Right lung (tissue), 5 donors: Measurements from ENCODE around the gene HES7. TPM values are rescaled to one million over a fixed set of nuclear protein-coding genes. Genes with fewer than 3 reads are reported as not detected.
"Not testable (repeated sequence)": the region's sequence is repeated elsewhere in the genome, so short reads cannot be mapped to it uniquely, and the experiment has no call there.

ENCODE experiments used
- DNase-seq, 2 donors: peaks; one replicate each; pipeline ENCODE4 v3.0.0-alpha.2; 2013
- polyA plus RNA-seq, 5 donors: library from polyadenylated mRNA; unstranded; fragments of 120-200 nt; gene quantifications; one replicate each; pipeline versions ENCODE4 v1.2.1 to v1.2.3, GENCODE V29; 2013; ENCODE audit warnings: inconsistent platforms in 1 of 5, low replicate concordance in 1 of 5; ENCODE audit not compliant: insufficient read length in 5 of 5, insufficient read depth in 1 of 5

HES7 gene
- polyA plus RNA-seq, 5 donors, result 0.22 TPM; not detected in 4

DNA sequence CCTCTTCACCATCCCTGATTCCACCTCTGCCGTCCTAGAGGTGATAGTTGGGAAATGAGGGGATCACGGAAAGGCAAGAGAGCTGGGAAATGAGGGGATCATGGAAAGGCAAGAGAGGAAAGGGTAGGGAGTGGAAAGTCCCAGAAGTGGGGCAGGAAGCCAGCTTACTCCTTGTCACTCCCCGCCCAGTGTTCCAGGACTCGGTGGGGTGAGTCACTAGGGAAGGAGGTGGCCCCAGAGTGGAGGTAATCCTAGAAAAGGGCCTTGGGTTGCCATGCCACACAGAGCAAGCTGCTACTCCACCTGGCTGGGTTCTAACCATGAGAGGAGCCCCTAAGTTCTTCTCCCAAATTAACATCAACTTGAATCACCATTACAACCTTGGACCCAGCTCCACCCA lies 20.4 kb downstream of the HES7 start:
- DNase-seq, result no peak

DNA sequence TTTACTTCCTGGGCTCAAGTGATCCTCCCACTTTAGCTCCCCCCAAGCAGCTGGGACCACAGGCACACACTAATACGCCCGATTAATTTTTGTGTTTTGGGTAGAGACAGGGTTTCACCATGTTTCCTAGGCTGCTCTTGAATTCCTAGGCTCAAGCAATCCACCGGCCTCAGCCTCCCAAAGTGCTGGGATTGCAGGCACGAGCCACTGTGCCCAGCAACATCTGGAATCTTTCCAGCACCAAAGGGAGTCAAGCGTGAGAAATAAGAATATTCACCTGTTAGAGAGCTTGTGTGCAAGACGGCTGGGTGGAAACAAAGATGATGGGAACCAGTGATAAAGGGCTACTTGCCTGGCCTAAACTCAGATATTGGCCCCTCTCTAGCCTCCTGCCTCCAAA lies 22.2 kb downstream of the HES7 start:
- DNase-seq, result no peak

DNA sequence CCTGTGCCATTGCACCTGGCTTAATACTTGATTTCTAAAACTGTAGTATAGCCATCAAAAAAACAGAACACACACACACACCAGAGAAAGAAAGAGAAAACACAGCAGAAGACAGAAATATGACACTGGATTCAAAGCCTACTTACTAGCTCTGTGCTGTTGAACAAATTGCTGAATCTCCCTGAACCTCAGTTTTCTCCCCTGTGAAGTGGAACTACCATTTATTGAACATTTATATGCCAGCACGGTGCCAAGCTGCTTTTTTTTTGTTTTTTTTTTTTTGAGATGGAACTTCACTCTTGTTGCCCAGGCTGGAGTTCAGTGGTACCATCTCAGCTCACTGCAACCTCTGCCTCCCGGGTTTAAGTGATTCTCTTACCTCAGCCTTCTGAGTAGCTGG lies 23.1 kb downstream of the HES7 start:
- DNase-seq, result no peak

GRCh38 chr17:8100111-8100510 lies 23.8 kb downstream of the HES7 start:
- peak in 1 of 2 donors; percentile 12 for DNase-seq

GRCh38 chr17:8096541-8096940 lies 27.4 kb downstream of the HES7 start:
- no peak for DNase-seq

GRCh38 chr17:8095361-8095760 lies 28.5 kb downstream of the HES7 start:
- no peak for DNase-seq

DNA sequence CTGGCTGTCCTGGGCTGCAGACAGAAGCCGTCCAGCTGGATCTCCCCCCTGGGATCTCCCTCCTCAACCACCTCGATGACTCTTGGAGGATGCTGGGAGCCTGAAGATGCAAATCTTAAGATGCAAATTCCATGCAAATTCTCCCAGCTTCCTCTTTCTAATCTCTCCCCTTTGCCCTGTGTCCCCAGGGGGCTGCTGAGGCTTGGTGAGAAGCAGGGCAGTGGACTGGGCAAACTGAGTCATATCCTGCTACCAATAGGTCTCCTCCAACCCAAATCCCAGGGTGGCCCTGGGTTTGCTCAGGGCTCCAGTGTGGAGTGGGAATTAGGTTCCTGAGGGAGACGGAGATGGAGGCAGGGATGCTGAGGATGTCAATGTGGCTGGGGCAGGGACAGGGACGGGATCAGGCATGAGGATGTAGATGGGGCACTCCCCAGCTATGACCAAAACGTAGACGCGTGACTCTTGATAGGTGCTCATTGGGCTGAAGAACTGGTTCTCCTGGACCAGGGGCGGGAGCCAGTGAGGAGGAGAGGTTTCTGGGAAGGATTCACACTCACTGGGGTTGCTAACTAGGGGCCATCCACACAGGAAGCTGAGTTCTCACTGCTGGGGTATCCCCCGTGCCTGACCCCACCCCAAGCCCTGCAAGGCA lies 32.7 kb downstream of the HES7 start:
- DNase-seq, result no peak

GRCh38 chr17:8089728-8090127 lies 34.2 kb downstream of the HES7 start:
- no peak for DNase-seq

GRCh38 chr17:8087952-8088230 lies 36.0 kb downstream of the HES7 start:
- no peak for DNase-seq

- no peak for DNase-seq
Observed at GRCh38 chr17:8087075-8087951, 36.6 kb downstream of the HES7 start, which contains the start of gene ALOX12B. ALOX12B (minus strand) TSS chr17:8087716; CDS start chr17:8087442, 274 bp downstream.

- DNase-seq, result no peak
Observed at GRCh38 chr17:8084250-8084649, 39.7 kb downstream of the HES7 start.

GRCh38 chr17:8082292-8082691 lies 41.6 kb downstream of the HES7 start:
- no peak for DNase-seq

GRCh38 chr17:8081876-8082275 lies 42.0 kb downstream of the HES7 start:
- no peak for DNase-seq

DNA sequence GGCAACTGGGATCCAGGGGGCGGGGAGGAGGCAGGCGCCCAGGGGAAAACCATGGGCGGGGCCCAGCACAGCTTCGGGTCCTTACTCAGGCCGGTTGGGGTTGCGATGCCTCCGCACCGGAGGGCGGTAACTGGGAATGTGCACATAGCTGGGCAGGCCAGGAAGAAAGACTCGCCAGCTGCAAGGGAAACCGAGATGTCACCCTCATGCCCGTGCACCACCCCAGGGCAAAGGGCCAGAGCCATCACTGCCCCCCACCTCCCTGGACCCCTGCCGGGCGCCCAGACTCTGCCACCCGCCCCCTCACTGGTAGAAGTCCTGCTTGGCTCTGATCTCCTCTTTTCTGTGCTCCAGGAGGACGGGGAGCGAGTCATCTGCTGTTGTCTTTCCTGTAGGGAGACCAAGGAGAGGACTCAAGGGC lies 43.1 kb downstream of the HES7 start:
- DNase-seq, result no peak

DNA sequence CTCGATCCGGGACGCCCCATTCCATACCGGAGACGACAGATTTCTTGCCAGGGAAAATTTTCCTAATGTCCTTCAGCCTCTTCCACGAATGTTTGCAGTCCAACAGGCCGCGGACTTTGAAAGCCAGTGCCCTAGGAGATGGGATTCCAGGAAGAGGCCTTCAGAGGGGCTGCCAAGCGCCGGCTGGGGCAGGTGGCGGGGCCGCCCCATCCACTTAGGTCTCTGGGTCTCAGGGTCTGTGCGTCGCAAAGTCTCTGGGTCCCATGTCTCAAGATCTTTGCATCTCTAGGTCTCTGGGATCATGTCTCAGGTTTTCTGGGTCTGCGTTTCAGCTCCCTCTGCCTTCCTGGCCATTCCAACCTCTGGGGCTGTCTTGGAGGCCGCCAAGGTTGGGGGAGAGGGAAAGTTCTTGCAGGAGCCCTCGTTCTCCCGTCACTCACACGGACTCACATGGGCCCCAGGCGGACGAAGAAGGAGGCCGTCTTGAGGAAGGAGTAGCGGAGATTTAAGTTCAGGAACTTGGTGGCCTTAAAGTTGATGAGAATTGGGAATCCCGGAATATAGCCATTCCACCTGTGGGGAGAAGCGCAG lies 43.6 kb downstream of the HES7 start:
- no peak for DNase-seq

GRCh38 chr17:8079291-8080207 lies 44.4 kb downstream of the HES7 start:
- DNase-seq, result peak; percentile 57 to 61

GRCh38 chr17:8077939-8078338 lies 46.0 kb downstream of the HES7 start:
- DNase-seq, result not testable (repeated sequence)

- DNase-seq, result no peak
Observed at GRCh38 chr17:8076502-8077266, 47.2 kb downstream of the HES7 start.

- no peak for DNase-seq
Observed at GRCh38 chr17:8075574-8076342, 48.1 kb downstream of the HES7 start.

DNA sequence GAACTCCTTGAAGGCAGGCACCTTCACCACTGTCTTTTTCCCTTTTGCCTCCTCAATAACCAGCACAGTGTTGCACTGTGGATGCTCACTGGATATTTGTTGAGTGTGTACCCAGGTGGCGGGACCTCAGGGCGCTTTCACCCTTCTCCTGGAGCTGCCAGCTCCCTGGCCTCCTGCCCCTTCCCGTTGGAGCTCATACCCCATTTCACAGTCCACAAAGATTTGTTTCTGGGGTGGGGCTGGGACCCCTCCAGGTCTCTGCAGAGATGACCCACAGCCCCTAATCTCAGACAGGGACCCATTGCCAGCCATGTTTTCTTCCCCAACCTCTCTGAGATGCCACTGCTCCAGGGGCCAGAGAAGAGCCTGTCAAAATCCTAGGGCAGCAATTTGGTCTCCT lies 48.8 kb downstream of the HES7 start:
- no peak for DNase-seq
